AG08395 (cell line): ENCODE results near the gene IZUMO1.
A peak's percentile ranks its signal among the peaks of the same experiment; 100 is the strongest.
"Not testable (repeated sequence)": the region's sequence is repeated elsewhere in the genome, so short reads cannot be mapped to it uniquely, and the experiment has no call there.

Experiments
- DNase-seq: peaks from one replicate; pipeline ENCODE4 v3.0.0; 2012; ENCODE audit warnings: mixed read lengths, low spot score

The IZUMO1 gene

DNA sequence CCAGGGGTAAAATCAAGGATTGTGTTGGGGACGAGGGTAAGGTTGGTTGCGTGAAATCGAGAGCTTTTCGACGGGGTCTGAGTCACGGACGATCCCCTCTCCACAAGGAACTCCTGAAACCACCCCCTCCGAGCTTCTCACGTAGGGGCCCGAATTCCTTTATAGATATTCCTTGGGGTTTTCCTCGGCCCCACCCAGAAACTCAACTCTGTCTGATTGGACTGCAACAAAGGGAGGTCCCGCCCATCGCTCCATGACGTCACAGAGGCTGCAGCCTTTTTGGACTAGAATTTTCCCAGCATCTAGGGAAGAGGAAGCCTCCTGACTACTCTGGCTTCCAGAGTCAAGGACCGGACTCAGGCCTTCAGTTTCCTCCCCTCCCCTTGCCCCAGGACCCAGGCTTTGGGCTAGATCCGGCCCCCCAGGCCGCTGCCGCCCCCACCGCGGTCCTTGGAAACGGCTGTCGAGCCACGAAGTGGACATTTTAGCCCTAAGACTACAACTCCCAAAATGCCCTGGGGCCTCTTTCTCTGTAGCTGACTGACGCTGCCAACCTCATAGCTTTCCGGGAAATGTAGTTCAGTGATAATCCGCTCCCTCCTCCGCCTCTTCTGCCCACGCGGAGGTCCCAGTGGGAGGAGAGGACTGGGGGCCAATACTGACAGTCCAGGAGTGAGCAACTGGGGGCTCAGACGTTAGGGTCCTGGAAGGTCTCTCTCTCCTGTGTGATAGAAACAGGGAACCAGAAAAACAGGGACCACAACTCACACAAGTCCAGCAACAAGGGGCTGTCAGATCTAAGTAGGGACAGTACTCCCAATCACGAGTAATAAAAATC is at the start of gene IZUMO1:
IZUMO1 (minus strand) TSS at position 172 of the 838 bp plus-strand sequence. CDS start 1,050 bp downstream, outside the sequence.
- DNase-seq: peak; percentile 87

DNA sequence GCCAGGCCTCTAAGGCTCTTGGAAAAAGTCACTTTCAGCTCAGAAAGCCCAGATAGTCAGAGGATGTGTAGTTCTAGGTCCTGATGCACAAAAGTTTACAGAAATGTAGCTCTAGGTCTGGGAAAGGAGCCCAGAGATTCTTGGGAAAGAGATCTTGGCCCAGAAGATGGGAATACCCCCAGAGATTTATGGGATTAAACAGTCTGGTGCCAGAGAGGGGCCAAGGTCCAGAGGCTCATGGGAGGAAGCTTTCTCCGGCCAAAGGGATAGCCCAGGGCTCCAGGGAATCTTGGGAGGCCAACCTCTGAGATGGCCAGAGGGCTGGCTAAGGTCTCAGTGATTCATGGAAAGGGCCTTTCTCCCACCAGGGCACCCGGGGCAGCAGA is 49.0 kb upstream of the IZUMO1 start:
- DNase-seq: no peak

DNA sequence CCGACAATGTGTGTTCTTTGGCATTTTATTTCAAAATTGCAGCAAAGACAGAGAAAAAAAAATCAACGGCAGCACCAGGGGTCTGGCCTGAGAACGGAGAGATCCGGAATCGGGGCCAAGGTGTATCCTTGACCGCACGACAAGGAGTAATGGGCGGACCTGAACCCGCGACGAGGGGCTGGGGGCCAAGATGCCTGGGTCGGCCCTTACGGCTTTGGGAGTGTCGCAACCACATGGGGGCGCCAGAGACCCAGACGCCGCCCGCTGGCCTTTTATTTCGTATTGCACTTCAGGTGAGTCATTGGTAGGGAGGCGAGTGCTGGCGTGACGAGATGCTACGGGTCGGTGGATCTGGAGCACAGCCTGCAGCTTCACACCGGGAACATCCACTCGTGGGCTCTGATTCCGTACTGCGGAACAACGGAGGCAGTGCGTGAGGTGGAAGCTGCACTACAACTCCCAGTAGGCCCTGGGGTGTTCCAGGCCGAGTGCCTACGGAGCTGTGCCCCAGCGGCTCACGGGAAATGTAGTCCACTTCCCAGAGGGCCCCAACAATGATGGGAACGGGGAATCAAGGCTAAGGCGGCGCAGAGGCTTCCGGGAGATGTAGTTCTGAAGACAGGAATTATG is 48.5 kb upstream of the IZUMO1 start:
- DNase-seq: peak; percentile 94

DNA sequence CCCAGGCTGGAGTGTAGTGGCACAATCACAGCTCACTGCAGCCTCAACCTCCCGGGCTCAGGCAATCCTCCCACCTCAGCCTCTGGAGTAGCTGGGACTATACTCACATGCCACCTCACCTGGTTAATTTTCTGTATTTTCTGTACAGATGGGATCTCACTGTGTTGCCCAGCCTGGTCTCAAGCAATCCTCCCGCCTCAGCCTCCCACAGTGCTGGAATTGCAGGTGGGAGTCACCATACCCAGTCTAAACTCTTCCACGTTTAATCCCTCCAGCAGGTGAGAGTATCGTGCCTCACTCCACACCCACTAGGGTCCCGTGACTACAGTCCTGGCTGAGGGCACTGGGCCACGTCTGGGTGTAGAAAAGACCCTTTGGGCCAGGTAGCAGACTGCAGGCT is 47.6 kb upstream of the IZUMO1 start:
- no peak for DNase-seq

DNA sequence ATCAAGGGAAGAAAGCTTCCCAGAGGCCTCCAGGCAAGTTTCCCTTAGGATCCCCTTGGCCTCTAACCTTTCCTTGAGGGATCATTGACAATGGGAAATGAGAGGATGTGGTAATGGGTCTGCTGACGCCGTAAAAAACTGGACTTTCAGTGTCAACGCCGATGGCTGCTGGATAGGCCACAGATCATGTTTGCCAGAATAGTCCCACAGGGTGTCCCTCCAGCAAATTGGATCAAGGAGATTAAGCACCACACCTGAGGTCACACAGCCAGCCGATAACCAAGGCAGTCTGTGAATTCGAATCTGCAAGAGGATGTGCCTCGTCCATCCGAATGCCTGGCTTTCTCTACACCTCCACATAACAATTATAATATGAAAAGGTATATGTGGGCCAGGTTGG is 46.6 kb upstream of the IZUMO1 start:
- no peak for DNase-seq

DNA sequence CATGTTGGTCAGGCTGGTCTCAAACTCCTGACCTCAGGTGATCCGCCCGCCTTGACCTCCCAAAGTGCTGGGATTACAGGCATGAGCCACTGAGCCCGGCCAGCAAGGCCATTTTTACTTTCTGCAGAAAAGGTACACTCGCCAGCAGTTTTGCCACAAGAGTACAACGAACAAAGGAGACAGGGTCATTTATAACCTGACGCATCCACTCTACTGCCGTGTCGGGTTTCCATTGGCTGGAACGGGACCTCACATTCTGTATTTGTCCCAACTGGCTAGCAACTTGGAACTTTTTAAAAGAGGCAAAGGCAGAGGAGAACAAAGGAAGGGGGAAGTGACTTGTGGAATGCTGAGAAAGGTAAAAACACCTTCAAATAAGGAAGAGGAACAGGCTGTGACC is 40.6 kb upstream of the IZUMO1 start:
- not testable (repeated sequence) for DNase-seq

DNA sequence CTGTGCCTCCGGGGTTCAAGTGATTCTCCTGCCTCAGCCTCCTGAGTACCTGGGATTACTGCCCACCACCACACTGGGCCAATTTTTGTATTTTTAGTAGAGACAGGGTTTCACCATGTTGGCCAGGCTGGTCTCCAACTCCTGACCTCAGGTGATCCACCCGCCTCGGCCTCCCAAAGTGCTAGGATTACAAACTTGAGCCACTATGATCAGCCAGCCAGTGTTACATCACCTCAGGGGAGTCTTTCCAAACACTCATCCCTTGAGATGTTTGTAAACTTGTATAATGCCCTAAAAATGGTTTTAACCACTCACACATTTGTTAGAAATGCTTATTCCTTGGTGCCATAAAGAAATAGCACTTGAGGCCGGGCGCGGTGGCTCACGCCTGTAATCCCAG is 39.7 kb upstream of the IZUMO1 start:
- DNase-seq: not testable (repeated sequence)

DNA sequence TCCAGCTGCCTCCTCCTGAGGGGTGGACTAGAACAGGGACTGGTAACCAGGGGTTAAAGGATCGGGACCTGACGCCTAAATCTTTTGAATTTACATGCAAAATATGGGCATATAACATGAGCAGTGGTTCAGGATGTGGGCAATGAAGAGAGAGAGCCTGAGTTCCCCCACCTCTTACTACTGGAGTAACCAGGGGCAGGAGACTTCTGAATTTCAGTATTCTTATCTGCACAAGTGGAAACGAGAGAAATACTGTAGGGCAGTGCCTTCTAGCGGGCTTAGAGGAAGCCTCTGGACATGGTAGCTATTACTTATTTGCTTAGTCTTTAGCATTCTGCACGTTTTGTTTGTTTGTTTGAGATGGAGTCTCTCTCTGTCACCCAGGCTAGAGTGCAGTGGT is 37.8 kb upstream of the IZUMO1 start:
- DNase-seq: no peak

DNA sequence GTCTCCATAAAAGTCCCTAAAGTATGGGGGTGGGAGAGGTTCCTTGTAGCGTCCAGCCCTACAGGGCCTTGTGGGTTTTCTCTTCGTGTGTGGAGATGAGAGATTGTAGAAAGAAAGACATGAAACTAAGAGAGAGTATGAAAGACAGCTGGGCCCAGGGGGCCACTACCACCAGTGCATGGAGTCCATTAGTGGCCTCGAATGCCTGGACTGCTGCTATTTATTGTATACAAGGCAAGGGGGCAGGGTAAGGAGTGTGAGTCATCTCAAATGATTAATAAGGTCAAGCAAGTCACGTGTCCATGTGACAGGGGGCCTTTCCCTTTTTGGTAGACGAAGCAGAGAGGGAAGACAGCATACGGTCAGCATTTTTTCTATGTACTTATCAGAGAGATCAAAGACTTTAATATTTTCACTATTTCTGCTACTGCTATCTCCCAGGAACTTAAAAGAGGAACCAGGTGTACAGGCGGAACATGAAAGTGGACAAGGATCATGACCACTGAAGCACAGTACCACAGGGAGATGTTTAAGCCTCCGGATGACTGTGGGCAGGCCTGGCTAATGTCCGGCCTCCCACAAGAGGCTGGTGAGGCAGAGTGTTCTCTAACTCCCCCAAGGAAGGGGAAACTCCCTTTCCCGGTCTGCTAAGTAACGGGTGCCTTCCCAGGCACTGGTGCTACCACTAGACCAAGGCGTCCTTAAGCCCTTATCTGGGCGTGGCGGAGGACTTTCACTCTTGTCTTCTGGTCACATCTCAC is 34.1 kb upstream of the IZUMO1 start:
- DNase-seq: no peak

DNA sequence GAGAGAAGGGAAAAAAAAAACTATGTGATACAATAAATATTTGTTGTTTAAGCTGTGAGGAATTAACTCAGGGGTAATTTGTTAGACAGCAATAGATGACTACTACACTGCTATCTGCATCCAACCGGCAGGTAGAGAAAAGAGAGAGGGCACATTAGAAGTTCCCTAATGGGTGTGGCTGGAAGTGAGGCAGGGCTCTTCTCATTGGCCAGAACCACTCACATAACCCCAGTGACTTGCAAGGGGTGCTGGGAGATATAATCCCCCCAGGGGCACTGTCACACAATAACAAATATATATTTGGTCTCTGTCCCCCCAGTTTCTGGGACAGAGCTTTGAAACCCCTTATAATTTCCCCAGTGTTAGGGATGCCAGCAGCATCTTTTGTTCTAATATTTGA is 32.9 kb upstream of the IZUMO1 start:
- DNase-seq: no peak

DNA sequence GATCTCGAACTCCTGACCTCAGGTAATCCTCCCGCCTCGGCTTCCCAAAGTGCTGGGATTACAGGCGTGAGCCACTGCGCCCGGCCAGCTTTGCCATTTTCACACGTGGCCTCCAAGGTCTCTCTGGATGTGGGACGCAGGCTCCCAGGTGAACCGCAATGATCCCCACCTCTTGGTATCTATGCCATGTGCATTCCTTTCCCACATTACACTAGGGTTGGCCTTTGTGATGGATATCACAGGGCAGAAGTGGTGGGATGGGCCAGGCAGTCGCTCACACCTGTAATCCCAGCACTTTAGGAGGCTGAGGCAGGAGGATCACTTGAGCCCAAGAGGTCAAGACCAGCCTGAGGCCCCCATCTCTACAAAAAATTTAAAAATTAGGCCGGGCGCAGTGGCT is 31.0 kb upstream of the IZUMO1 start:
- DNase-seq: no peak

DNA sequence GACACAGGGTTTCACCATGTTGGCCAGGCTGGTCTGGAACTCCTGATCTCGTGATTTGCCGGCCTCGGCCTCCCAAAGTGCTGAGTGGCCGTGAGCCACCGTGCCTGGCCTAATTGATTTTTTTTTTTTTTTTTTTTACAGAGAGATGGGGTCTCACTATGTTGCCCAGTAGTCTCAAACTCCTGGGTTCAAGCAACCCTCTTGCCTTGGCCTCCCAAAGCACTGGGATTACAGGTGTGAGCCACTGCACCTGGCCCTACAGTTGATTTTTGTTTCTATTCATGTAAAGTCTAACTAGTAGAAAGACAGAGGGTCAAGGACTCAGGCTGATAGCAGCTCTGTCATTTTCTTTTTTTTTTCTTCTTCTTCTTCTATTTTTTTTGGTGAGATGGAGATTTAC is 30.4 kb upstream of the IZUMO1 start:
- DNase-seq: no peak

DNA sequence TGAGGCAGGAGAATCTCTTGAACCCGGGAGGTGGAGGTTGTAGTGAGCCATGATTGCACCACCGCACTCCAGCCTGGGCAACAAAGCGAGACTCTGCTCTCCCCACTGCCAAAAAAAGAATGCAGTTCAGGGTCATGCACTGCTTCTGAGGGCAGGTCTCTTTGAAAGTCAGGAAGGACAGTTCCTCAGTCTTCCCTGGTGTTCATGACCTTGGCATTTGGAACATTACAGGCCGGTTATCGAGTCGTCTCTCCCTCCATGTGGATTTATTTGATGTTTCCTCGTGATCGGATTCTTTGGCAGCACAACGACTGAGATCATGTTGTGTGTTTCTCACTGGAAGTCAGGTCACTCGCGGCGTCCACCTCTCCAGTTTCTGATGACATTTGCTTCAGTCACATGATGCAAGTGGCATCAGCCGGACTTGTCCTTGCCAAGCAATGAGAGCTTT is 25.8 kb upstream of the IZUMO1 start:
- DNase-seq: no peak

DNA sequence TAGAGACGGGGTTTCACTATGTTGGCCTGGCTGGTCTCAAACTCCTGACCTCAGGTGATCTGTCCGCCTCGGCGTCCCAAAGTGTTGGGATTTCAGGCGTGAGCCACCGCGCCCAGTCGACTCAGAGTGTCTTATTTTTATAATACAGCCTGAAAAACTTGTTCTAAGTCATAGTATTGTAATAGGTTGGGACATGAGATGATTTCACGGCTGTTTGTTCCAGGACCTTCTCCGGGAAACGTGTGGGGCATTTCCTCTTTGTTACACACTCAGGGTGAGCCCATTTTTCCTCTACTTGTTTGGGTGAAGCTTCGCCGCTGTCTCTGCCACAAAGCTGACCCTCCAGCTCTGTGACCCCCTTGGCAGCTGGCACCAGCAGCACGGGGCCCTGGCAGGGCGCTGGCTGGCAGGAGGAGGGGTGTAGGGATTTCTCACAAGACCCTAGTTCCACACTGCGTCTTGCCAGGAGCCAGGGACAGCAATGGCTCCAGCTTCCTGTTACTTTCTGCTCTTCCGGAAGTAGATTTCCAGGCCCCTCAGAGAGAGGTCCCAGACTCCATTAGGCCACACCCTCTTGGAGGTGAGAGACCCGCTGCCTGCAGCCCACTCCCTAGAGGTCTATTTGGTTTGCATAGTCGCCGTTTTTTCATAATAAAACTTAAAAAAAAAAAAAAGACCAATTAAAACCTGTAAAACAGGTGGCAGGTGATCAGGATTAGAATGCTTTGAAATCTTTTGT is 24.2 kb upstream of the IZUMO1 start:
- DNase-seq: no peak

DNA sequence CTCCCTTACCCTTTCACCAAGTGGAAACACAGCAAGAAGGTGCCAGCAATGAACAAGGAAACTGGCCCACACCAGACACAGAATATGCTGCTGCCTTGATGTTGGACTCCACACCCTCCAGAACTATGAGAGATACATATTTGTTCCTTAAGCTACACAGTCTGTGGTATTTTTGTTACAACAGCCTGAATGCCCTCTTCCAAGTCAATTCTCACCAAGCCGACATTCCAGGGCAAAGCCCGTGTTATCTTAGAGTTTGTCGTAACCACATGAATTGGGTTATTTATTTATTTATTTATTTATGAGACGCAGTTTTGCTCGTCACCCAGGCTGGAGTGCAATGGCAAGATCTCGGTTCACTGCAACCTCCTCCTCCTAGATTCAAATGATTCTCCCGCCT is 23.6 kb upstream of the IZUMO1 start:
- DNase-seq: no peak

DNA sequence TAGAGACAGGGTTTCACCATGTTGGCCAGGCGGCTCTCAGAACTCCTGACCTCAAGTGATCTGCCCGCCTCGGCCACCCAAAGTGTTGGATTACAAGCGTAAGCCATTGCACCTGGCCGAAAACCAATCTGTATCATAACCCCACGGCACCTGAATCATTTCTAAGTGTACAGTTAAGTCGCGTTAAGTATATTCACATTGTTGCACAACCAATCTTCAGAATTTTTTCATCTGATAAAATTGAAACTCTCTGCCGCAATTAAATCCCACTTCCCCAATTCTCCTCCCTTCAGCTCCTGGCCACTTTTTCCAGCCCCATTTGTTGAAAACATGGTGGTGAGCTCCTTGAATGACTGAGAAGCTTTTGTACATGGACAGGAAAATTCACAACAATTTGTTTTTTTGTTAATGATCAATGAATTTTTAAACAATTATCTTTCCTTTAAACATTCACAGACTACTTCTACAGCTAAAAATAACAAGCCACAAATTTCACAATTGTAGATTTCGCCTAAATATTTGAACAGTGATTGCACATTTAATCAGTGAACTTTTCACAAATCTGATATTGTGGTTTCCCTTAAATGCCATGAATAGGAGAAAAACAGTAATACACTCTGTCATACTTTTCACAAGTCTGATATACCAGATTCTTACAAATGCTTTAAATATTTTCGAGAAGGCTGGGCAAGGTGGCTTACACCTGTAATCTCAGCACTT is 22.4 kb upstream of the IZUMO1 start:
- DNase-seq: no peak

DNA sequence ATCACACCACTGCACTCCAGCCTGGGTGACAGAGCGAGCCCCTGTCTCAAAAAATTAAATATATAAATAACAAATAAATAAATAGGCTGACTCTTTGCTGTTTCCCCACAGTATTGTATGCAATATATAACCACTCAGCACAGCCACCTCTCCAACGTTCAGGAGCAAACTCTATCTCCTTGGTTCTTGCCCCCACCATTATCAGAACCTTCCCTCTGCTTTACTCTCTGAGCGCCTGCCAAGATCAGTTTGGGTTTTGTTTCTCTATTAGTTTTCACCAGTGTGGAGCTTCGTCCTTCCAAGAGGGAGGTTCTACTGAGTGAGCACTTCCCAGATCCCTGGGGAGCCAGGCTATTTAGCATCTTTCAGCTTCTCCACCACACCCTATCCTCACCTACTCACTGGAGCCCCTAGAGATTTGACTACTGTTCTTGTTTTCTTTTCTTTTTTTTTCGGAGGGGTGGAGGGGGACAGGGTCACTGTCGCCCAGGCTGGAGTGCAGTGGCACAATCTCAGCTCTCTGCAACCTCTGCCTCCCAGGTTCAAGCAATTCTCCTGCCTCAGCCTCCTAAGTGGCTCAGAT is 21.6 kb upstream of the IZUMO1 start:
- not testable (repeated sequence) for DNase-seq

DNA sequence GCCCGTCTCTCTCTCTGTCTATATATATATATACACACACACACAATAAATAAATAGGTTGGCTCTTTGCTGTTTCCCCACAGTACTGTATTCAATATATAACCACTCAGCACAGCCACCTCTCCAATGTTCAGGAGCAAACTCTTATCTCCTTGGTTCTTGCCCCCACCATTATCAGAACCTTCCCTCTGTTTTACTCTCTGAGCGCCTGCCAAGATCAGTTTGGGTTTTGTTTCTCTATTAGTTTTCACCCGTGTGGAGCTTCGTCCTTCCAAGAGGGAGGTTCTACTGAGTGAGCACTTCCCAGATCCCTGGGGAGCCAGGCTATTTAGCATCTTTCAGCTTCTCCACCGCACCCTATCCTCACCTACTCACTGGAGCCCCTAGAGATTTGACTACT is 19.1 kb upstream of the IZUMO1 start:
- not testable (repeated sequence) for DNase-seq

DNA sequence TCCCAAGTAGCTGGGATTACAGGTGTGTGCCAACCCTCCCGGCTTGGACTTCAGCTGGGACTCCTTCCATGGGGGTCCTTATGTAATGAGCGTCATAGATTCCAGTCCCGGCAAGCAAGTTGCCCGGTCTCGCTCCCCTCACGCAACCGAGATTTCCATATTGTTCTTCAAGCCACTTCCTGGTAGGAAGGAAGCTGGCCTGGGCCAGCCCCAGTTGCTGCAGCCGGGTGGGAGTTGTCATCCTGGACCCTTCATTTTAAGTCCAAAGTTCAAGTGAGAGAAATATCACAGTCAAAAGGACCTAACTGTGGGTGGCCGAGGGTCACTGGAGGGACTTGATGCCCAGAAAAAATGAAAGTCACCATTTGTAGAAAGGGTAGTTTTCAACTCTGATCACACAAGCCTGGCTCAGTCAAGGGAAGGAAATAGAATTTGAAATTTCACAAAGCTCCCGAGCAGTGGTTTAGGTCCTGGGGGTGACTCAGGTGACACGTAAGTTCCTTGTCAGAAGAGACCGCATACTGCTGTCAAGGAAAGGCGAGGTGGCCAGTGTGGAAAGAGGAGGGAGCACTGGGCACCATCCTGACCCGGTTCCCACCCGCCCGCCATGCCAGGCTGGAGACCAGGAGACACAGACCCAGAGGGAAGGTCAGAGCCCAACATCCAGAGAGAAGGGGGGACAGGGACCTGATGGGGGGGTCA is 13.9 kb upstream of the IZUMO1 start:
- no peak for DNase-seq

DNA sequence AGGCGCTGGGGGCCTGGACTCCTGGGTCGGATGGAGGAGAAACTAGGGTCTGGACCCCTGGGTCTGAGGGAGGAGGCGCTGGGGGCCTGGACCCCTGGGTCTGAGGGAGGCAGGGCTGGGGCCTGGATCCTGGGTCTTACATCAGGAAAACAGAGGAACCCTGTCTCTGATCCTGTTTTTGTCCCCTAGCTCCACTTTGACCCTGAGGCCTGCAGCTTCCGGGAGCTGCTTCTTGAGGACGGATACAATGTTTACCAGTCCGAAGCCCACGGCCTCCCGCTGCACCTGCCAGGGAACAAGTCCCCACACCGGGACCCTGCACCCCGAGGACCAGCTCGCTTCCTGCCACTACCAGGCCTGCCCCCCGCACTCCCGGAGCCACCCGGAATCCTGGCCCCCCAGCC is 11.0 kb upstream of the IZUMO1 start:
- DNase-seq: no peak
